GM12874 (cell line): ENCODE results near the gene LIMA1.

Experiments used
- TF ChIP-seq, protein P1 (sequence below): IDR thresholded peaks from 2 replicates; pipeline ENCODE4 v1.5.1; 2011; ENCODE audit warnings: low read depth, mild to moderate bottlenecking, control low read depth, low read length, moderate library complexity; ENCODE audit not compliant: insufficient read depth

The LIMA1 gene

DNA sequence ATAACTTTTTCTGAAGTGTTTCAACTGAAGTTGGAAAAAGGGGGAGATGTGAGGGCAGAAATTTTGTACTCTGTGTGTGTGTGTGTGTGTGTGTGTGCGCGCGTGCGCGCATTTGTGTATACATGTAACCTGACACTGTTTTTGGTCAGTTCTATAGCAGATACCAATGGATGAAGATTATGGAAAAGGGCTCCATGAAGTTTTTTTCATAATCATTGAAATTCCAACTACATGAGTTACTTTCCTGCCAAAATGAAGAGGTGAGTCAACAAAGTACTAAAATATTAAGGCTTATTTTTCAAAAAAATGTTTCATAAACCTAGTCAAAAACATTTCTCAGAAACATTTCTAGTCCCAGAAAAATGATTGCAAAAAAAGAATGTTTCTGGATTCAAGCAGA lies 90.4 kb downstream of the LIMA1 start:
- TF ChIP-seq, protein P1, sequence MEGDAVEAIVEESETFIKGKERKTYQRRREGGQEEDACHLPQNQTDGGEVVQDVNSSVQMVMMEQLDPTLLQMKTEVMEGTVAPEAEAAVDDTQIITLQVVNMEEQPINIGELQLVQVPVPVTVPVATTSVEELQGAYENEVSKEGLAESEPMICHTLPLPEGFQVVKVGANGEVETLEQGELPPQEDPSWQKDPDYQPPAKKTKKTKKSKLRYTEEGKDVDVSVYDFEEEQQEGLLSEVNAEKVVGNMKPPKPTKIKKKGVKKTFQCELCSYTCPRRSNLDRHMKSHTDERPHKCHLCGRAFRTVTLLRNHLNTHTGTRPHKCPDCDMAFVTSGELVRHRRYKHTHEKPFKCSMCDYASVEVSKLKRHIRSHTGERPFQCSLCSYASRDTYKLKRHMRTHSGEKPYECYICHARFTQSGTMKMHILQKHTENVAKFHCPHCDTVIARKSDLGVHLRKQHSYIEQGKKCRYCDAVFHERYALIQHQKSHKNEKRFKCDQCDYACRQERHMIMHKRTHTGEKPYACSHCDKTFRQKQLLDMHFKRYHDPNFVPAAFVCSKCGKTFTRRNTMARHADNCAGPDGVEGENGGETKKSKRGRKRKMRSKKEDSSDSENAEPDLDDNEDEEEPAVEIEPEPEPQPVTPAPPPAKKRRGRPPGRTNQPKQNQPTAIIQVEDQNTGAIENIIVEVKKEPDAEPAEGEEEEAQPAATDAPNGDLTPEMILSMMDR = no peak

DNA sequence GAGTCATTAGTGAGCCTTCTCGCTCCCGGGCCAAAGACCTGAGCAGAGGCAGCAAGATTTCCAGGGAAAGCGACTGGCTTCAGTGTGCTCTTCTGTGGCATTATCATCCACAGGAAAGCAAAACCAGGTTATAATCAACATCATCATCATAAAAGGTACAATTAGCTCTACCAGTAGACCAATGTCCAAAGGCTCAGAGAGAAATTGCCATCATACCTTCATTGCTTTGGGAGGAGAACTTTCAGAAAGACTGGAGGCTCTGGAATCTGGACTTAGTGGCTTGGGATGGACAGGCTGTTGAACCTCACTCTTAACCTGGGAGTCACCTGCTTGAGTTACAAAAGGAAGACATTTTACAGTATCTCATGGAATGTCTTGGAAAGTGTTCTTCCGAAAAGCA lies 91.1 kb downstream of the LIMA1 start:
- TF ChIP-seq, protein P1 = no peak

DNA sequence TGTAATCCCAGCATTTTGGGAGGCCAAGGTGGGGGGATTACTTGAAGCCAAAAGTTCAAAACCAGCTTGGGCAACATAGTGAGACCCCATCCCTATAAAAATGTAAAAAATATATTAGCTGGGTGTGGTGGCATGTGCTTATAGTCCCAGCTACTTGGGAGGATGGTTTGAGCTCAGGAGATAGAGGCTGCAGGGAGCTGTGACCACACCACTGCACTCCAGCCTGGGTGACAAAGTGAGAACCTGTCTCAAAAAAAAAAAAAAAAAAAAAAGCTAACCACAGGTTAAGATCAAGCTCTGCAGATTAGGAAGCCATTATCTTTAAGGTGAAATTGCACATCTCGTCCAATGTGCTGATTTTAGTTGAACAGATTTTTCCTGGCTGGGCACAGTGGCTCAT lies 92.5 kb downstream of the LIMA1 start:
- TF ChIP-seq, protein P1 = no peak

DNA sequence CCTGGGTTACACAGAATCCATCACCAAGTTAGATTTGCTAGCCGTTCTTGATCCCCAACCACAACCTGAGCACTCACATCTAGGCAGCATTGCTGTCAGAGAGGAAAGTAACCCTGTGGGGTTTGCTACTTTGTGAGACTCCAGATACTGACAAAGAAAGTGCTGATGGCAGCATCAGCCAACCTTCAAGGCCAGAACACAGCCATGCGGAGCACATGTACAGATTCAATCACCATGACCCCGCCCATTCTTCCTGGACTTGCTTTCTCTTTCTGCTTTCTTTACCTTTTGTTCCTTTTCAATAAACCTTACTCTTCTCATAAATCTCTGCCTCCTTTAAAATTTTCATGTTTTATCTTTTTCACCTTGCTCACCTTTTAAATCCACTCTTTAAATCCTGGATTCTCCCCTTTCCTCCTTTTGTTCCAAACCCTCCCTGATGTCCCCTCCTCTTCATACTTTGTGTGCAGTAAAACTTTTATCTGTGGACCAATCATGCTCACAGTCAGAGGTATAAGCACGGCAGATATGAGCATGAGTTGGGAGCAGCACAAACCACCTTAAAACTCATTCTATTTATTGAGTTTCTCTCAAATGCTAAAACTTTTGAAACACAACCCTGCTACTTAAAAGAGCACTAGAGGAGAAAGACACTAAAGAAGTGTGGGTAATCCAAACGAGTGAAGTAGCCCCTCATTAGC lies 94.3 kb downstream of the LIMA1 start:
- TF ChIP-seq, protein P1 = no peak

DNA sequence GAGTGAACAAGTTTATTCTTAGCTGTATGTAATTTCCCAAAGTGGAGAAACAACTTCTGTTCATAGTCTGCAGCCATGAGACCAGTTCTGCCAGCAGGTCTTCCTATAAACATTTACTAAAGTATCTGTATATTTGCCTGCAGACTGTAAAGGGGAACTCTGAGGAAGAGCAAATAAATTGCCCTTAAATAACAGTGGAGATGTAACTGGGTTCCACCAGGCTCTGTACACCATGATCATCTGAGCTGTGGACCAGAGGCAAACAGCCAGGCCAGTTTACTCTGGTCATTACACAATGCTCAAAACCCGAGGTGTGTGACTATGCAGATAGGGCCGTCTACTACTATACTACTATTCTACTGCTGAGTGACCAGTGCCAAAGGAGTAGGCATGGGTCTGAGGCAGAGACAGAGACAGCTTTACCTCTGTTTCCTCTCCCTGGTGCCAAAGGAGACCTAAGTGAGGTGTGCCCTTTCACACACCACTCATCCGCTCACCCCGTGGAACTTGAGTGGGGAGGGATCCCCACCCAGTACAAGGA lies 95.0 kb downstream of the LIMA1 start:
- TF ChIP-seq, protein P1 = no peak

DNA sequence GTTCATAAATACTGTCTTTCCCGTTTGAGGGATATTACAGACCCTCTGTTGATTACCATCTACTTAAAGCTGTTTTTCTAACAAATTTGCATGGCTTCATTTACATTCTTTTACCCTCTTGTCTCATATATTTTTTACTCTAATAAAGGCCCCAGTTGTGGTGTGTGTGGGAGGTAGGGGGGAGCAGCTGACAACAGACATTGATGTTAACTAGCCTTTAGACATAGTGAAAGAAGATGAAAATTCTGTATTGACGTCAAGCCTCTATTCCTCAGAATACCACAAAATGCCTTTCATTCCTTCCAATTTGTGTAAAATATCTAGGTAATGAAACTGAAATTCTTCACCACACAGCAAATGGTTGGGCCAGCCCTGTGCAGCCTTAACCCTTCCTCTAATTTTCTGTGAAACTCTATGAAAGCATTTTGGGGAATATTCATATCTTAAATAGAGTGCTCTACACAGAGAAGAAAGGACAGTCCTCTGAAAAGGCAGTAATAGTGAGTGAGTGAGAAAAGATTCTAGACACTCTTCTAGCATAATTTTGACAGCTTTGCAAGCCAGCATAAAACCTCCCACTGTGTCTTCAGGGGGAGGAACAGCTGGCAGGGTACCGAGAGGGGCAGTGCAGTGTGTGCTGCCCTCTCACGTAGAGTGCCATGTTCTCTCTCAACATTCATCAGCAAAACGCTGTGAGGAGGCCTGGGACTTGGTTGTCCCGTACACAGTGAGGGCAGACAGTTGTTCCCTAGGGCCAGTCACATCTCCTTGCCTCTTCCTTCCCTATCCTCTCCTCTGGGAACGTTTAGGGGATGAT lies 96.0 kb downstream of the LIMA1 start:
- TF ChIP-seq, protein P1 = no peak

DNA sequence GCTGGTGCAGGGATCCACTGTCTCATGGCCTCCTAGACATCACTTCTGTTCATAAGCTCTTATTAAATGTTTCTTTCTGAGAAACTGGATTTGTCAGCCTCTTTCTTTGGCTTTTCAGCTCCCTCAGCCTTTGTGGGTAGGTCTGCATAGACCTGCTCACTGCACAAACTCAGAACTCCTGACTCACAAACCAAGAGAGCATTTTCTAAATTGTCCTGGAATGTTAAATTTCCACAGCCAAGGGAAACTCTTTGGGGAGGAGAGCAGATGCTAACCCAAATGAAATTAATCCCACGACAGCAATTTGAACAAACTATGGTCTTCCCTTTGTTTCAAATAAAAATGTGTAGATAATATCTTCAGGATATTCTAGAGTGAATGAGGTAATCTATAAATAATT lies 96.6 kb downstream of the LIMA1 start:
- TF ChIP-seq, protein P1 = no peak
